ENCODE data around the gene ELMOD2.
"Not testable (repeated sequence)": the region's sequence is repeated elsewhere in the genome, so short reads cannot be mapped to it uniquely, and the experiment has no call there.

Gene ELMOD2

GRCh38 chr4:140523857-140524742, at the start of gene ELMOD2:
ELMOD2 (plus strand) TSS chr4:140524168; CDS start chr4:140525429, 1,261 bp downstream.
- peak; percentile 81 to 87 for DNase-seq

GRCh38 chr4:140483445-140483844, 40.5 kb upstream of the ELMOD2 start:
- no peak for DNase-seq

- no peak for DNase-seq
These were observed 38.0 kb upstream of the ELMOD2 start for GRCh38 chr4:140485939-140486338.

- no peak for DNase-seq
These were observed 26.6 kb upstream of the ELMOD2 start for GRCh38 chr4:140497405-140497746.

GRCh38 chr4:140497747-140498636, 26.0 kb upstream of the ELMOD2 start, which contains the start of gene MGAT4D:
MGAT4D (minus strand) TSS chr4:140498293; CDS start chr4:140498222, 71 bp downstream.
- DNase-seq: no peak

- no peak for DNase-seq
These were observed 24.6 kb upstream of the ELMOD2 start for GRCh38 chr4:140499391-140499790.

GRCh38 chr4:140504261-140504660, 19.7 kb upstream of the ELMOD2 start:
- no peak for DNase-seq

GRCh38 chr4:140513765-140514164, 10.2 kb upstream of the ELMOD2 start:
- DNase-seq: not testable (repeated sequence)

GRCh38 chr4:140515423-140515822, 8.5 kb upstream of the ELMOD2 start:
- peak; percentile 49 to 77 for DNase-seq

GRCh38 chr4:140523370-140523856, 555 bp upstream of the ELMOD2 start:
- DNase-seq: no peak

GRCh38 chr4:140529434-140529833, 5.5 kb downstream of the ELMOD2 start:
- no peak for DNase-seq

GRCh38 chr4:140533951-140534480, 10.0 kb downstream of the ELMOD2 start:
- DNase-seq: no peak

GRCh38 chr4:140556372-140557085, 32.6 kb downstream of the ELMOD2 start:
- no peak for DNase-seq

- no peak for DNase-seq
These were observed 34.0 kb downstream of the ELMOD2 start for GRCh38 chr4:140557831-140558435.

- DNase-seq: no peak
These were observed 35.7 kb downstream of the ELMOD2 start for GRCh38 chr4:140559696-140560095.

- no peak for DNase-seq
These were observed 44.7 kb downstream of the ELMOD2 start, which contains the start of gene UCP1 for GRCh38 chr4:140568507-140569306. UCP1 (minus strand) TSS chr4:140568961; CDS start chr4:140568729, 232 bp downstream.

- DNase-seq: no peak
These were observed 45.3 kb downstream of the ELMOD2 start for GRCh38 chr4:140569307-140569638.

- DNase-seq: no peak
These were observed 47.7 kb downstream of the ELMOD2 start for GRCh38 chr4:140571620-140572019.

GRCh38 chr4:140575489-140575888, 51.5 kb downstream of the ELMOD2 start:
- no peak for DNase-seq

GRCh38 chr4:140579278-140579677, 55.3 kb downstream of the ELMOD2 start:
- peak in 1 of 2 experiments; percentile 40 for DNase-seq

- DNase-seq: no peak
These were observed 57.1 kb downstream of the ELMOD2 start for GRCh38 chr4:140581078-140581477.
